IMR-90 (cell line): ENCODE measurements around the gene RHOBTB3. TPM values are rescaled to one million over a fixed set of nuclear protein-coding genes. Genes with fewer than 3 reads are reported as not detected.

Source experiments
- ATAC-seq: fragments of 200-7000 bp; cut with Tn5 transposase; 2 replicates; pipeline ENCODE4 v1.9.1; 2020; ENCODE audit warnings: low read depth, mild to moderate bottlenecking, moderate library complexity
- BruUV-seq: library from RNA; stranded (reverse); fragments of 400-500 nt; replicated peaks from 2 replicates; lab custom pipeline; 2021; lab: Mats Ljungman, UMichigan
- CTCF ChIA-PET: fragments of 300-600 bp; formaldehyde crosslinking; extraction: SDS; loops from one replicate; lab custom pipeline; 2021; ENCODE audit warnings: antibody characterized with exemption; lab: Yijun Ruan, JAX
- POLR2A ChIA-PET: fragments of 300-600 bp; sonication (Branson Sonifier 250); formaldehyde crosslinking; loops from one replicate; lab custom pipeline; 2022; ENCODE audit warnings: antibody characterized with exemption; ENCODE audit not compliant: unreplicated experiment; lab: Charles Lee
- DNase-seq: peaks from one replicate; pipeline ENCODE4 v3.0.0; 2013
- H2AFZ ChIP-seq: replicated peaks from 2 replicates; pipeline ENCODE3; 2013; ENCODE audit warnings: low read length, mild to moderate bottlenecking; ENCODE audit not compliant: poor library complexity
- H2AK5ac ChIP-seq: 2 replicates; pipeline ENCODE4 v1.6.1; 2013; ENCODE audit warnings: low read depth, low read length, inconsistent platforms
- H2AK9ac ChIP-seq: replicated peaks from 2 replicates; pipeline ENCODE3; 2013; ENCODE audit warnings: mild to moderate bottlenecking, low read depth, low read length, moderate library complexity; ENCODE audit not compliant: poor library complexity
- H2BK120ac ChIP-seq: 2 replicates; pipeline ENCODE4 v1.6.1; 2013; ENCODE audit warnings: low read depth, low read length, inconsistent platforms
- H2BK15ac ChIP-seq: 3 replicates; pipeline ENCODE4 v1.6.1; 2013; ENCODE audit warnings: low read depth, low read length, inconsistent platforms
- H2BK20ac ChIP-seq: 2 replicates; pipeline ENCODE4 v1.6.1; 2013; ENCODE audit warnings: low read depth, mild to moderate bottlenecking, inconsistent platforms, low read length, moderate library complexity
- H2BK5ac ChIP-seq: 2 replicates; pipeline ENCODE4 v1.6.1; 2013; ENCODE audit warnings: mild to moderate bottlenecking, low read depth, low read length, inconsistent platforms; ENCODE audit not compliant: poor library complexity, severe bottlenecking
- H3K14ac ChIP-seq: replicated peaks from 2 replicates; pipeline ENCODE4 v1.6.1; 2013; ENCODE audit warnings: low read depth, low read length, inconsistent platforms
- H3K18ac ChIP-seq: 2 replicates; pipeline ENCODE4 v1.6.1; 2013; ENCODE audit warnings: low read depth, low read length, control low read depth
- H3K23ac ChIP-seq: 2 replicates; pipeline ENCODE4 v1.6.1; 2013; ENCODE audit warnings: low read depth, low read length, inconsistent platforms
- H3K27ac ChIP-seq: 2 replicates; pipeline ENCODE4 v1.5.1; 2013; ENCODE audit warnings: mild to moderate bottlenecking, control low read depth, low read length; ENCODE audit not compliant: insufficient read depth
- H3K27me3 ChIP-seq: 2 replicates; pipeline ENCODE4 v1.6.1; 2013; ENCODE audit warnings: low read length; ENCODE audit not compliant: control insufficient read depth, insufficient read depth
- H3K36me3 ChIP-seq: 2 replicates; pipeline ENCODE4 v1.6.1; 2013; ENCODE audit warnings: low read length, mixed read lengths; ENCODE audit not compliant: control insufficient read depth, insufficient read depth
- H3K4ac ChIP-seq: 2 replicates; pipeline ENCODE4 v1.6.1; 2013; ENCODE audit warnings: low read depth, low read length, inconsistent platforms
- H3K4me1 ChIP-seq: 2 replicates; pipeline ENCODE4 v1.6.1; 2013; ENCODE audit warnings: low read length, mixed read lengths; ENCODE audit not compliant: control insufficient read depth, insufficient read depth
- H3K4me2 ChIP-seq: 2 replicates; pipeline ENCODE4 v1.6.1; 2013; ENCODE audit warnings: low read depth, mild to moderate bottlenecking, control low read depth, low read length, moderate library complexity
- H3K4me3 ChIP-seq: 2 replicates; pipeline ENCODE4 v1.5.1; 2013; ENCODE audit warnings: low read depth, mild to moderate bottlenecking, control low read depth, low read length, moderate library complexity; ENCODE audit not compliant: insufficient read depth
- H3K56ac ChIP-seq: 2 replicates; pipeline ENCODE4 v1.6.1; 2013; ENCODE audit warnings: low read length, inconsistent platforms; ENCODE audit not compliant: insufficient read depth; ENCODE audit errors: extremely low read depth
- H3K79me1 ChIP-seq, 2 experiments: 2 replicates each; pipeline ENCODE4 v1.6.1; 2013; ENCODE audit warnings: low read length in 2 of 2, inconsistent platforms in 1 of 2, low read depth in 1 of 2
- H3K9ac ChIP-seq: 2 replicates; pipeline ENCODE4 v1.6.1; 2013; ENCODE audit warnings: low read depth, low read length, control low read depth
- H3K9me1 ChIP-seq: 2 replicates; pipeline ENCODE4 v1.6.1; 2013; ENCODE audit warnings: low read length, inconsistent platforms; ENCODE audit not compliant: insufficient read depth
- H3K9me3 ChIP-seq: 2 replicates; pipeline ENCODE4 v1.6.1; 2013; ENCODE audit warnings: low read length; ENCODE audit not compliant: control insufficient read depth, insufficient read depth
- H4K20me1 ChIP-seq: 2 replicates; pipeline ENCODE4 v1.6.1; 2013; ENCODE audit warnings: low read length, inconsistent platforms; ENCODE audit not compliant: insufficient read depth
- H4K5ac ChIP-seq: 2 replicates; pipeline ENCODE4 v1.6.1; 2013; ENCODE audit warnings: mild to moderate bottlenecking, low read depth, low read length, control low read depth
- H4K8ac ChIP-seq, 2 experiments: 2 replicates each; pipeline ENCODE4 v1.6.1; 2013; ENCODE audit warnings: low read depth in 2 of 2, low read length in 2 of 2, control low read depth in 1 of 2, inconsistent platforms in 1 of 2
- H4K91ac ChIP-seq: 2 replicates; pipeline ENCODE4 v1.6.1; 2013; ENCODE audit warnings: low read depth, low read length, inconsistent platforms; ENCODE audit not compliant: insufficient read depth
- BHLHE40 ChIP-seq: fragments of 150-350 bp; IDR thresholded peaks from 2 replicates; pipeline ENCODE4 v1.6.1; 2016; ENCODE audit warnings: mild to moderate bottlenecking, low read depth, low read length
- CEBPB ChIP-seq: IDR thresholded peaks from 2 replicates; pipeline ENCODE4 v1.6.1; 2012; ENCODE audit warnings: low read depth, low read length, improper control_type of control experiment
- CHD1 ChIP-seq: IDR thresholded peaks from 2 replicates; pipeline ENCODE4 v1.6.1; 2012; ENCODE audit warnings: low read depth, low read length, improper control_type of control experiment
- CTCF ChIP-seq: conservative IDR thresholded peaks from 2 replicates; pipeline ENCODE4 v1.5.1; 2012; ENCODE audit warnings: mild to moderate bottlenecking, low read depth, low read length, improper control_type of control experiment
- ELK1 ChIP-seq: fragments of 150-350 bp; IDR thresholded peaks from 2 replicates; pipeline ENCODE4 v1.6.1; 2016; ENCODE audit warnings: low read depth, mild to moderate bottlenecking, low read length, moderate library complexity, borderline replicate concordance
- FOS ChIP-seq: fragments of 150-350 bp; IDR thresholded peaks from 2 replicates; pipeline ENCODE4 v1.6.1; 2016; ENCODE audit warnings: low read depth, low read length
- MAFK ChIP-seq: IDR thresholded peaks from 2 replicates; pipeline ENCODE4 v1.6.1; 2012; ENCODE audit warnings: low read depth, low read length, improper control_type of control experiment
- MAZ ChIP-seq: IDR thresholded peaks from 2 replicates; pipeline ENCODE4 v1.6.1; 2012; ENCODE audit warnings: low read depth, mild to moderate bottlenecking, low read length, improper control_type of control experiment, moderate library complexity, borderline replicate concordance
- MXI1 ChIP-seq: IDR thresholded peaks from 2 replicates; pipeline ENCODE4 v1.6.1; 2012; ENCODE audit warnings: low read depth, mild to moderate bottlenecking, low read length, moderate library complexity, borderline replicate concordance
- NFE2L2 ChIP-seq: fragments of 150-350 bp; IDR thresholded peaks from 2 replicates; pipeline ENCODE4 v1.6.1; 2016; ENCODE audit warnings: low read depth, mild to moderate bottlenecking, low read length
- POLR2A ChIP-seq: IDR thresholded peaks from 2 replicates; pipeline ENCODE4 v1.6.1; 2012; ENCODE audit warnings: mild to moderate bottlenecking, low read depth, low read length
- RAD21 ChIP-seq: IDR thresholded peaks from 2 replicates; pipeline ENCODE4 v1.6.1; 2012; ENCODE audit warnings: low read length, improper control_type of control experiment
- RCOR1 ChIP-seq: IDR thresholded peaks from 2 replicates; pipeline ENCODE4 v1.6.1; 2012; ENCODE audit warnings: mild to moderate bottlenecking, low read length, improper control_type of control experiment; ENCODE audit not compliant: insufficient replicate concordance
- RFX5 ChIP-seq: IDR thresholded peaks from 2 replicates; pipeline ENCODE4 v1.8.0; 2012; ENCODE audit warnings: low read depth, mild to moderate bottlenecking, low read length, moderate library complexity
- SMC3 ChIP-seq: fragments of 150-350 bp; IDR thresholded peaks from 2 replicates; pipeline ENCODE4 v1.6.1; 2016; ENCODE audit warnings: low read depth, mild to moderate bottlenecking, antibody characterized with exemption, low read length, moderate library complexity
- dilution Hi-C: fragments of 300-500 bp; cut with HindIII; formaldehyde crosslinking; loops from one replicate; pipeline ENCODE4 v1.14.3; 2018; ENCODE audit warnings: low sequenced_read_pairs; ENCODE audit not compliant: unreplicated experiment
- in situ Hi-C: fragments of 300-500 bp; cut with MboI; formaldehyde crosslinking; loops from 3 replicates; pipeline ENCODE4 v1.14.3; 2019; ENCODE audit warnings: low sequenced_read_pairs, inconsistent platforms, mixed read lengths
- intact Hi-C: fragments of 100-400 bp; cut with micrococcal nuclease; formaldehyde crosslinking; loops from 2 replicates; pipeline ENCODE4 v1.10.0; 2022
- polyA plus RNA-seq, 3 experiments: library from polyadenylated mRNA; depleted of rRNA; stranded (reverse); fragments of >200 nt; gene quantifications; 2 replicates each; pipeline ENCODE4 v1.2.3, GENCODE V29; 2012; ENCODE audit warnings: low replicate concordance in 1 of 3
- total RNA-seq: library from RNA; depleted of rRNA; stranded (reverse); fragments of >200 nt; gene quantifications from 2 replicates; pipeline ENCODE4 v1.2.3, GENCODE V29; 2012
- TF ChIP-seq, protein P1 (sequence below): fragments of 150-350 bp; IDR thresholded peaks from 2 replicates; pipeline ENCODE4 v1.6.1; 2017; ENCODE audit warnings: mild to moderate bottlenecking, antibody characterized with exemption, low read length, low read depth

The RHOBTB3 gene
- total and polyA plus RNA-seq, 2 of the 4 experiments (the other 2 are of a cell fraction): 117 to 447 TPM

GRCh38 chr5:95746194-95746593 lies 15.1 kb downstream of the RHOBTB3 start:
- no peak overlapping the region for H4K8ac ChIP-seq

More at GRCh38 chr5:95746194-95746593, 15.1 kb downstream of the RHOBTB3 start:
- Histone ChIP-seq H4K5ac (no peak overlapping the region), H2AFZ (no peak overlapping the region), H3K9me3 (no peaks in the 10 kb centered on the region), H3K4ac (no peak overlapping the region), H2BK5ac (no peak overlapping the region), H2AK9ac (no peak overlapping the region), H3K18ac (no peak overlapping the region), H3K9ac (no peak overlapping the region), H3K27ac (no peak overlapping the region), H3K79me1 (peaks cover 36 to 71% of the 10 kb centered on the region in 2 experiments), H3K4me3 (no peak overlapping the region), H4K20me1 (peaks cover 17% of the 10 kb centered on the region; the same call in 1 of the 2 replicates), H2BK120ac (no peak overlapping the region), H3K23ac (no peak overlapping the region; the same call in 1 of the 2 replicates), H3K9me1 (peaks cover 13% of the 10 kb centered on the region), H2BK15ac (no peak overlapping the region), H3K4me1 (peaks cover 11% of the 10 kb centered on the region), H2BK20ac (no peak overlapping the region), H3K36me3 (peaks cover 47% of the 10 kb centered on the region), H3K56ac (no peak overlapping the region), H4K91ac (no peak overlapping the region), H3K27me3 (no peaks in the 10 kb centered on the region), H2AK5ac (no peak overlapping the region), H3K4me2 (no peak overlapping the region), H3K14ac (no peak overlapping the region)
- BruUV-seq: no TSS peak
- dilution Hi-C loops: no loop called here
- ChIA-PET POLR2A (no interaction called here), CTCF (no interaction called here)
- in situ Hi-C loops: no loop called here
- TF ChIP-seq RCOR1 (no peak), CEBPB (no peak), CTCF (no peak), MAFK (no peak), NFE2L2 (no peak), ELK1 (no peak), CHD1 (no peak), FOS (no peak), MAZ (no peak), BHLHE40 (no peak), SMC3 (no peak), POLR2A (no peak), RFX5 (no peak), RAD21 (no peak), MXI1 (no peak)
- TF ChIP-seq, protein P1, sequence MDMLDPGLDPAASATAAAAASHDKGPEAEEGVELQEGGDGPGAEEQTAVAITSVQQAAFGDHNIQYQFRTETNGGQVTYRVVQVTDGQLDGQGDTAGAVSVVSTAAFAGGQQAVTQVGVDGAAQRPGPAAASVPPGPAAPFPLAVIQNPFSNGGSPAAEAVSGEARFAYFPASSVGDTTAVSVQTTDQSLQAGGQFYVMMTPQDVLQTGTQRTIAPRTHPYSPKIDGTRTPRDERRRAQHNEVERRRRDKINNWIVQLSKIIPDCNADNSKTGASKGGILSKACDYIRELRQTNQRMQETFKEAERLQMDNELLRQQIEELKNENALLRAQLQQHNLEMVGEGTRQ: no peak
- ATAC-seq (no peak), DNase-seq (no peak)
- intact Hi-C loops: no loop called here
